K562 (cell line): ENCODE results near the gene TLE6. TPM values are rescaled to one million over a fixed set of nuclear protein-coding genes. Genes with fewer than 3 reads are reported as not detected.
A peak's percentile ranks its signal among the peaks of the same experiment; 100 is the strongest.

Source experiments
- ARID3A ChIP-seq: IDR thresholded peaks from 2 replicates; pipeline ENCODE4 v1.6.1; 2012; ENCODE audit warnings: low read depth, low read length, improper control_type of control experiment, borderline replicate concordance
- BDP1 ChIP-seq: IDR thresholded peaks from 3 replicates; pipeline ENCODE4 v1.6.1; 2011; ENCODE audit not compliant: insufficient read length, insufficient read depth
- DNMT1 ChIP-seq: fragments of 450-650 bp; IDR thresholded peaks from 2 replicates; pipeline ENCODE4 v1.6.1; 2016; ENCODE audit warnings: antibody characterized with exemption, mild to moderate bottlenecking
- FOS ChIP-seq: IDR thresholded peaks from 3 replicates; pipeline ENCODE4 v1.6.1; 2011; ENCODE audit not compliant: insufficient read length; ENCODE audit errors: extremely low read depth
- FOXA1 ChIP-seq: fragments of 450-650 bp; IDR thresholded peaks from 2 replicates; pipeline ENCODE4 v1.6.1; 2016; ENCODE audit warnings: mild to moderate bottlenecking, borderline replicate concordance
- FOXA3 ChIP-seq, 2 experiments: fragments of 450-650 bp in 1 of 2; sonication (generic) in 1 of 2; formaldehyde crosslinking; IDR thresholded peaks in 1 of 2; conservative IDR thresholded peaks in 1 of 2; 2 replicates each; pipeline versions ENCODE4 v1.4.0 to v1.8.0; 2020 to 2022; ENCODE audit warnings: mild to moderate bottlenecking in 2 of 2, missing genetic modification reagents in 1 of 2
- GATA2 ChIP-seq: sonication (generic); formaldehyde crosslinking; IDR thresholded peaks from 2 replicates; pipeline ENCODE4 v1.4.0; 2020; ENCODE audit warnings: mild to moderate bottlenecking, missing genetic modification reagents
- HDAC2 ChIP-seq: fragments of 450-650 bp; IDR thresholded peaks from 2 replicates; pipeline ENCODE4 v1.6.1; 2016; ENCODE audit warnings: mild to moderate bottlenecking
- HNRNPLL ChIP-seq: fragments of 200-400 bp; formaldehyde crosslinking; IDR thresholded peaks from 2 replicates; pipeline ENCODE4 v1.6.1; 2017; ENCODE audit warnings: low read length, low read depth, mild to moderate bottlenecking; ENCODE audit not compliant: poor library complexity, severe bottlenecking
- MCM5 ChIP-seq: fragments of 450-650 bp; IDR thresholded peaks from 2 replicates; pipeline ENCODE4 v1.6.1; 2016; ENCODE audit warnings: low read depth
- MTA2 ChIP-seq: fragments of 450-650 bp; IDR thresholded peaks from 2 replicates; pipeline ENCODE4 v1.6.1; 2016; ENCODE audit warnings: low read depth
- PCBP1 ChIP-seq: fragments of 200-400 bp; formaldehyde crosslinking; IDR thresholded peaks from 2 replicates; pipeline ENCODE4 v1.6.1; 2018; ENCODE audit warnings: mild to moderate bottlenecking, low read depth, low read length; ENCODE audit not compliant: poor library complexity, severe bottlenecking
- PHF20 ChIP-seq: fragments of 450-650 bp; IDR thresholded peaks from 2 replicates; pipeline ENCODE4 v1.6.1; 2018; ENCODE audit not compliant: partially characterized antibody
- PHF8 ChIP-seq: fragments of 200-600 bp; sonication (generic); IDR thresholded peaks from 2 replicates; pipeline ENCODE4 v1.6.1; 2012; ENCODE audit warnings: mixed run types, mild to moderate bottlenecking, inconsistent platforms, low read length, moderate library complexity, borderline replicate concordance
- POLR2AphosphoS5 ChIP-seq: IDR thresholded peaks from 2 replicates; pipeline ENCODE4 v1.6.1; 2011; ENCODE audit warnings: mild to moderate bottlenecking, low read depth, low read length, moderate library complexity; ENCODE audit not compliant: control insufficient read depth, insufficient read depth
- POLR2G ChIP-seq: fragments of 200-400 bp; formaldehyde crosslinking; IDR thresholded peaks from 2 replicates; pipeline ENCODE4 v1.6.1; 2017; ENCODE audit warnings: low read depth, mild to moderate bottlenecking, antibody characterized with exemption, low read length, moderate library complexity
- PTBP1 ChIP-seq: fragments of 200-400 bp; formaldehyde crosslinking; IDR thresholded peaks from 2 replicates; pipeline ENCODE4 v1.6.1; 2017; ENCODE audit warnings: low read depth, low read length
- RAD51 ChIP-seq: fragments of 450-650 bp; IDR thresholded peaks from 2 replicates; pipeline ENCODE4 v1.7.1; 2016; ENCODE audit warnings: low read depth, mild to moderate bottlenecking, borderline replicate concordance
- RUNX1 ChIP-seq: sonication (generic); IDR thresholded peaks from 2 replicates; pipeline ENCODE4 v1.6.1; 2016; ENCODE audit warnings: antibody characterized with exemption, low read depth
- SFPQ ChIP-seq: fragments of 200-400 bp; formaldehyde crosslinking; IDR thresholded peaks from 2 replicates; pipeline ENCODE4 v1.6.1; 2017; ENCODE audit warnings: mild to moderate bottlenecking, low read depth, low read length, moderate library complexity
- SMARCA5 ChIP-seq: fragments of 450-650 bp; IDR thresholded peaks from 2 replicates; pipeline ENCODE4 v1.6.1; 2016
- SP1 ChIP-seq: sonication (generic); formaldehyde crosslinking; IDR thresholded peaks from 2 replicates; pipeline ENCODE4 v1.8.1; 2022; ENCODE audit warnings: mild to moderate bottlenecking, missing genetic modification reagents
- TAF1 ChIP-seq: IDR thresholded peaks from 2 replicates; pipeline ENCODE4 v1.6.1; 2011; ENCODE audit warnings: mild to moderate bottlenecking, low read length, moderate library complexity; ENCODE audit not compliant: insufficient read depth, control insufficient read depth, severe bottlenecking; ENCODE audit errors: extremely low read depth
- TAF9B ChIP-seq: fragments of 450-650 bp; IDR thresholded peaks from 2 replicates; pipeline ENCODE4 v1.6.1; 2018; ENCODE audit warnings: mild to moderate bottlenecking; ENCODE audit not compliant: partially characterized antibody
- ZFX ChIP-seq: sonication (generic); formaldehyde crosslinking; IDR thresholded peaks from 2 replicates; pipeline ENCODE4 v1.8.0; 2022; ENCODE audit warnings: mild to moderate bottlenecking, missing genetic modification reagents, moderate library complexity
- ZNF212 ChIP-seq: fragments of 450-650 bp; formaldehyde crosslinking; IDR thresholded peaks from 2 replicates; pipeline ENCODE4 v1.4.0; 2020; ENCODE audit warnings: mild to moderate bottlenecking
- ZNF23 ChIP-seq: fragments of 250-450 bp; sonication (Bioruptor Pico); IDR thresholded peaks from 2 replicates; pipeline ENCODE4 v1.4.0; 2020; ENCODE audit warnings: mild to moderate bottlenecking
- ZNF263 ChIP-seq: sonication (generic); formaldehyde crosslinking; IDR thresholded peaks from 2 replicates; pipeline ENCODE4 v1.8.0; 2022; ENCODE audit warnings: mild to moderate bottlenecking, missing genetic modification reagents, borderline replicate concordance
- polyA plus RNA-seq, 8 experiments: library from polyadenylated mRNA; depleted of rRNA in 4 of 8; stranded (reverse) in 5 of 8; unstranded in 3 of 8; fragments of >200 nt; fragmentation: Nextera tagmentation in 2 of 8; fragmentation: Illumina TruSeq in 1 of 8; extraction: Ambion mirVana in 2 of 8; extraction: Trizol in 1 of 8; gene quantifications; 2 replicates each; pipeline versions ENCODE4 v1.2.1 to v1.2.3, GENCODE V29; 2011 to 2014; ENCODE audit warnings: inconsistent platforms in 1 of 8, missing spikeins in 1 of 8
- total RNA-seq, 7 experiments: library from RNA; depleted of rRNA in 6 of 7; stranded (reverse); fragments of >200 nt in 6 of 7; fragmentation: Illumina TruSeq in 2 of 7; extraction: Trizol in 2 of 7; gene quantifications; 2 replicates each; pipeline versions ENCODE4 v1.2.1 to v1.2.3, GENCODE V29; 2011 to 2021; ENCODE audit warnings: low replicate concordance in 1 of 7

The TLE6 gene
- total and polyA plus RNA-seq, 9 of the 15 experiments (the other 6 are each of a cell fraction or from before 2014, with no cell fraction given) = 1.1 to 6.1 (median 2.5) TPM

GRCh38 chr19:3035542-3036118, 58.3 kb downstream of the TLE6 start (continued):
- TF ChIP-seq SFPQ = no peak
- no peak for TF ChIP-seq ZNF23 (CRISPR knock-in tag)
- no peak for TF ChIP-seq ARID3A
- TF ChIP-seq POLR2G = peak; percentile 78
- no peak for TF ChIP-seq ZFX
- TF ChIP-seq POLR2AphosphoS5 = peak; percentile 46; the same call in 1 of the 2 replicates
- no peak for TF ChIP-seq ZNF212
- 0 out of 2 replicates have a peak, but pooled peaks have one; percentile 67 for TF ChIP-seq PTBP1
- peak; percentile 68 for TF ChIP-seq PHF20
- peak; percentile 99 for TF ChIP-seq HDAC2
- no peak for TF ChIP-seq GATA2 (CRISPR knock-in tag)
- TF ChIP-seq SMARCA5 = peak; percentile 99
- no peak for TF ChIP-seq HNRNPLL
- no peak for TF ChIP-seq TAF9B
- no peak for TF ChIP-seq FOXA3 (CRISPR knock-in tag; conservative IDR thresholded peaks at IDR 0.05 in 1 of 2, IDR thresholded peaks at IDR 0.05 in 1 of 2)
- no peak for TF ChIP-seq PCBP1
- no peak for TF ChIP-seq BDP1
- TF ChIP-seq TAF1 = peak; percentile 49
- no peak for TF ChIP-seq MCM5
- peak; percentile 96 for TF ChIP-seq FOS
- no peak for TF ChIP-seq ZNF263 (CRISPR knock-in tag)
- TF ChIP-seq RAD51 = no peak; the same call in 1 of the 2 replicates
- TF ChIP-seq FOXA1 = no peak
- TF ChIP-seq RUNX1 = no peak
- TF ChIP-seq PHF8 = peak; percentile 42; the same call in 1 of the 2 replicates
- no peak for TF ChIP-seq DNMT1
- TF ChIP-seq SP1 (CRISPR knock-in tag) = peak; percentile 47; the same call in 1 of the 2 replicates
- peak; percentile 13; the same call in 1 of the 2 replicates for TF ChIP-seq MTA2
